K562 (cell line): ENCODE results near the gene OTUD5. TPM values are rescaled to one million over a fixed set of nuclear protein-coding genes. Genes with fewer than 3 reads are reported as not detected.

Experiments used
- ATF1 ChIP-seq, 2 experiments: fragments of 450-650 bp in 1 of 2; IDR thresholded peaks; 2 replicates each; pipeline ENCODE4 v1.6.1; 2016; ENCODE audit warnings: missing compliant biosample characterization in 1 of 2, missing genetic modification characterization in 1 of 2
- CHCHD3 ChIP-seq: fragments of 250-450 bp; sonication (Bioruptor Pico); IDR thresholded peaks from 2 replicates; pipeline ENCODE4 v2.1.2; 2022; ENCODE audit warnings: mild to moderate bottlenecking
- MEF2A ChIP-seq: IDR thresholded peaks from 2 replicates; pipeline ENCODE4 v1.6.1; 2011; ENCODE audit warnings: low read depth, mild to moderate bottlenecking, low read length, moderate library complexity; ENCODE audit not compliant: control insufficient read depth
- NFE2L1 ChIP-seq: fragments of 450-650 bp; IDR thresholded peaks from 2 replicates; pipeline ENCODE4 v1.6.1; 2016; ENCODE audit warnings: missing genetic modification characterization, low read depth, mild to moderate bottlenecking, missing compliant biosample characterization, moderate library complexity, borderline replicate concordance
- RBBP5 ChIP-seq: fragments of 200-600 bp; sonication (generic); IDR thresholded peaks from 2 replicates; pipeline ENCODE4 v1.6.1; 2012; ENCODE audit warnings: borderline replicate concordance, mild to moderate bottlenecking, low read length, control low read depth, inconsistent platforms; ENCODE audit not compliant: insufficient read depth, poor library complexity, severe bottlenecking
- SRSF7 ChIP-seq: fragments of 200-400 bp; formaldehyde crosslinking; optimal IDR thresholded peaks from 2 replicates; pipeline ENCODE3; 2017; ENCODE audit warnings: mild to moderate bottlenecking, low read depth, low read length
- ZNF41 ChIP-seq: fragments of 250-450 bp; sonication (Bioruptor Pico); conservative IDR thresholded peaks from 2 replicates; pipeline ENCODE4 v1.4.0; 2020; ENCODE audit warnings: mild to moderate bottlenecking
- polyA plus RNA-seq, 8 experiments: library from polyadenylated mRNA; depleted of rRNA in 4 of 8; stranded (reverse) in 5 of 8; unstranded in 3 of 8; fragments of >200 nt; fragmentation: Nextera tagmentation in 2 of 8; fragmentation: Illumina TruSeq in 1 of 8; extraction: Ambion mirVana in 2 of 8; extraction: Trizol in 1 of 8; gene quantifications; 2 replicates each; pipeline versions ENCODE4 v1.2.1 to v1.2.3, GENCODE V29; 2011 to 2014; ENCODE audit warnings: inconsistent platforms in 1 of 8, missing spikeins in 1 of 8
- total RNA-seq, 7 experiments: library from RNA; depleted of rRNA in 6 of 7; stranded (reverse); fragments of >200 nt in 6 of 7; fragmentation: Illumina TruSeq in 2 of 7; extraction: Trizol in 2 of 7; gene quantifications; 2 replicates each; pipeline versions ENCODE4 v1.2.1 to v1.2.3, GENCODE V29; 2011 to 2021; ENCODE audit warnings: low replicate concordance in 1 of 7
- TF ChIP-seq, protein P1 (sequence below): sonication (generic); formaldehyde crosslinking; IDR thresholded peaks from 2 replicates; pipeline ENCODE4 v1.8.0; 2023; ENCODE audit warnings: mild to moderate bottlenecking, missing genetic modification reagents
- TF ChIP-seq, protein P2 (sequence below): IDR thresholded peaks from 2 replicates; pipeline ENCODE4 v1.6.1; 2014; ENCODE audit warnings: antibody characterized with exemption
- TF ChIP-seq, protein P3 (sequence below): fragments of 450-650 bp; IDR thresholded peaks from 2 replicates; pipeline ENCODE4 v1.6.1; 2018; ENCODE audit warnings: mild to moderate bottlenecking, low read depth; ENCODE audit not compliant: partially characterized antibody
- TF ChIP-seq, protein P4 (sequence below), 3 experiments: IDR thresholded peaks in 2 of 3; conservative IDR thresholded peaks in 1 of 3; 2 replicates each; pipeline ENCODE4 v1.5.1; 2011 to 2012; ENCODE audit warnings: low read length in 3 of 3, mild to moderate bottlenecking in 3 of 3, control low read depth in 2 of 3, improper control_type of control experiment in 1 of 3, inconsistent platforms in 1 of 3, low read depth in 1 of 3, mixed read lengths in 1 of 3, moderate library complexity in 1 of 3; ENCODE audit not compliant: insufficient read depth in 2 of 3
- TF ChIP-seq, protein P5 (sequence below), 3 experiments: fragments of 200-800 bp in 1 of 3; fragments of 250-450 bp in 1 of 3; fragments of 450-650 bp in 1 of 3; sonication (Bioruptor Pico) in 1 of 3; sonication (Bioruptor generic) in 1 of 3; formaldehyde crosslinking in 1 of 3; IDR thresholded peaks; 2 replicates each; pipeline versions ENCODE4 v1.6.1 to v1.8.0; 2016 to 2022; ENCODE audit warnings: mild to moderate bottlenecking in 2 of 3, missing genetic modification characterization in 2 of 3, missing compliant biosample characterization in 1 of 3, moderate library complexity in 1 of 3

OTUD5 gene
- total and polyA plus RNA-seq, 9 of the 15 experiments (the other 6 are each of a cell fraction or from before 2014, with no cell fraction given) = 3.6 to 102 (median 59.0) TPM

DNA sequence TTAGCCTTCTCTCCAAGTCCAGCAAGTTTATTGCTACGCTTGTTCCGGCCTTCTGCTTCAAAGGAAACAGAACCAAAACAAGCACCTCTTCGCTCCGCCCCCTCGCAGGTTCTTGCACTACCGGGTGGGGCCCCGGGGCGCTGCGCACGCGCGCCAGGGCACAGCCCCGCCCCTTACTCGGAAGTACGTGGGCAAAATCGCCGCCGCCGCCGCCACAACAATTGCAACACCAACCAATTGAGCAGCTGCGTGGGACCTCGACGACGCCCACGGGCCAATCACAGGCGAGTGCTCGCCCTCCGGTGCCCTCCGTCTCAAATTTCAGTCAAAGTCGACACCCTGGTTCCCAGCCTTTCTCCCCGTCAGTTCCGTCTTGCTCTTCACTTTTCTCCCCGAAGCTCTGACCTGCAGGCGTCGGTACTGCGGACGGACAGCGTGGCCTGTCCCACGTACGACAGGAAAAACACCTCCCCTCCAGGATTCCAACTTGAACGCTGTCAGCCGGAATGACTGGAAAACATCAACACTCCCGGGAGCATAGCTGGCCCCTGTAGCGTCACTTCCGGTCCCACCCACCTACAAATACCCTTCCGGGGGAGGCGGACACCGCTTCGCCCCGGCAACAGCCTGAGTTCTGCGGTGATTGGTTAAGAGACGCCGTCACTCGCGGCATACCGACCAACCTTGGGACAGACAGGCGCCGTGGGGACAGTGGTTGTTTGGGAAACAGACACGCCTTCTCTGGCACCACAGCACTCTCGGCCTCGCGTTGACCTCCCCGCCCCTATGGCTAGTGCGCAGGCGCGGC lies 624 bp upstream of the OTUD5 start (continued):
- TF ChIP-seq, protein P1, sequence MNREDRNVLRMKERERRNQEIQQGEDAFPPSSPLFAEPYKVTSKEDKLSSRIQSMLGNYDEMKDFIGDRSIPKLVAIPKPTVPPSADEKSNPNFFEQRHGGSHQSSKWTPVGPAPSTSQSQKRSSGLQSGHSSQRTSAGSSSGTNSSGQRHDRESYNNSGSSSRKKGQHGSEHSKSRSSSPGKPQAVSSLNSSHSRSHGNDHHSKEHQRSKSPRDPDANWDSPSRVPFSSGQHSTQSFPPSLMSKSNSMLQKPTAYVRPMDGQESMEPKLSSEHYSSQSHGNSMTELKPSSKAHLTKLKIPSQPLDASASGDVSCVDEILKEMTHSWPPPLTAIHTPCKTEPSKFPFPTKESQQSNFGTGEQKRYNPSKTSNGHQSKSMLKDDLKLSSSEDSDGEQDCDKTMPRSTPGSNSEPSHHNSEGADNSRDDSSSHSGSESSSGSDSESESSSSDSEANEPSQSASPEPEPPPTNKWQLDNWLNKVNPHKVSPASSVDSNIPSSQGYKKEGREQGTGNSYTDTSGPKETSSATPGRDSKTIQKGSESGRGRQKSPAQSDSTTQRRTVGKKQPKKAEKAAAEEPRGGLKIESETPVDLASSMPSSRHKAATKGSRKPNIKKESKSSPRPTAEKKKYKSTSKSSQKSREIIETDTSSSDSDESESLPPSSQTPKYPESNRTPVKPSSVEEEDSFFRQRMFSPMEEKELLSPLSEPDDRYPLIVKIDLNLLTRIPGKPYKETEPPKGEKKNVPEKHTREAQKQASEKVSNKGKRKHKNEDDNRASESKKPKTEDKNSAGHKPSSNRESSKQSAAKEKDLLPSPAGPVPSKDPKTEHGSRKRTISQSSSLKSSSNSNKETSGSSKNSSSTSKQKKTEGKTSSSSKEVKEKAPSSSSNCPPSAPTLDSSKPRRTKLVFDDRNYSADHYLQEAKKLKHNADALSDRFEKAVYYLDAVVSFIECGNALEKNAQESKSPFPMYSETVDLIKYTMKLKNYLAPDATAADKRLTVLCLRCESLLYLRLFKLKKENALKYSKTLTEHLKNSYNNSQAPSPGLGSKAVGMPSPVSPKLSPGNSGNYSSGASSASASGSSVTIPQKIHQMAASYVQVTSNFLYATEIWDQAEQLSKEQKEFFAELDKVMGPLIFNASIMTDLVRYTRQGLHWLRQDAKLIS = peak; percentile 47; the same call in 1 of the 2 replicates
- TF ChIP-seq ZNF41 (CRISPR knock-in tag) (no peak), MEF2A (no peak), CHCHD3 (CRISPR knock-in tag) (no peak), RBBP5 (no peak), ATF1 (CRISPR knock-in tag; IDR thresholded peaks at IDR 0.05) (no peak), ATF1 (tag; IDR thresholded peaks at IDR 0.05) (peak; percentile 97), SRSF7 (no peak), NFE2L1 (no peak)
- TF ChIP-seq, protein P2, sequence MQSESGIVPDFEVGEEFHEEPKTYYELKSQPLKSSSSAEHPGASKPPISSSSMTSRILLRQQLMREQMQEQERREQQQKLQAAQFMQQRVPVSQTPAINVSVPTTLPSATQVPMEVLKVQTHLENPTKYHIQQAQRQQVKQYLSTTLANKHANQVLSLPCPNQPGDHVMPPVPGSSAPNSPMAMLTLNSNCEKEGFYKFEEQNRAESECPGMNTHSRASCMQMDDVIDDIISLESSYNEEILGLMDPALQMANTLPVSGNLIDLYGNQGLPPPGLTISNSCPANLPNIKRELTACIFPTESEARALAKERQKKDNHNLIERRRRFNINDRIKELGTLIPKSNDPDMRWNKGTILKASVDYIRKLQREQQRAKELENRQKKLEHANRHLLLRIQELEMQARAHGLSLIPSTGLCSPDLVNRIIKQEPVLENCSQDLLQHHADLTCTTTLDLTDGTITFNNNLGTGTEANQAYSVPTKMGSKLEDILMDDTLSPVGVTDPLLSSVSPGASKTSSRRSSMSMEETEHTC = no peak
- TF ChIP-seq, protein P3, sequence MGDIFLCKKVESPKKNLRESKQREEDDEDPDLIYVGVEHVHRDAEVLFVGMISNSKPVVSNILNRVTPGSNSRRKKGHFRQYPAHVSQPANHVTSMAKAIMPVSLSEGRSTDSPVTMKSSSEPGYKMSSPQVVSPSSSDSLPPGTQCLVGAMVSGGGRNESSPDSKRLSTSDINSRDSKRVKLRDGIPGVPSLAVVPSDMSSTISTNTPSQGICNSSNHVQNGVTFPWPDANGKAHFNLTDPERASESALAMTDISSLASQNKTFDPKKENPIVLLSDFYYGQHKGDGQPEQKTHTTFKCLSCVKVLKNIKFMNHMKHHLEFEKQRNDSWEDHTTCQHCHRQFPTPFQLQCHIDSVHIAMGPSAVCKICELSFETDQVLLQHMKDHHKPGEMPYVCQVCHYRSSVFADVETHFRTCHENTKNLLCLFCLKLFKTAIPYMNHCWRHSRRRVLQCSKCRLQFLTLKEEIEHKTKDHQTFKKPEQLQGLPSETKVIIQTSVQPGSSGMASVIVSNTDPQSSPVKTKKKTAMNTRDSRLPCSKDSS = no peak
- TF ChIP-seq, protein P4, sequence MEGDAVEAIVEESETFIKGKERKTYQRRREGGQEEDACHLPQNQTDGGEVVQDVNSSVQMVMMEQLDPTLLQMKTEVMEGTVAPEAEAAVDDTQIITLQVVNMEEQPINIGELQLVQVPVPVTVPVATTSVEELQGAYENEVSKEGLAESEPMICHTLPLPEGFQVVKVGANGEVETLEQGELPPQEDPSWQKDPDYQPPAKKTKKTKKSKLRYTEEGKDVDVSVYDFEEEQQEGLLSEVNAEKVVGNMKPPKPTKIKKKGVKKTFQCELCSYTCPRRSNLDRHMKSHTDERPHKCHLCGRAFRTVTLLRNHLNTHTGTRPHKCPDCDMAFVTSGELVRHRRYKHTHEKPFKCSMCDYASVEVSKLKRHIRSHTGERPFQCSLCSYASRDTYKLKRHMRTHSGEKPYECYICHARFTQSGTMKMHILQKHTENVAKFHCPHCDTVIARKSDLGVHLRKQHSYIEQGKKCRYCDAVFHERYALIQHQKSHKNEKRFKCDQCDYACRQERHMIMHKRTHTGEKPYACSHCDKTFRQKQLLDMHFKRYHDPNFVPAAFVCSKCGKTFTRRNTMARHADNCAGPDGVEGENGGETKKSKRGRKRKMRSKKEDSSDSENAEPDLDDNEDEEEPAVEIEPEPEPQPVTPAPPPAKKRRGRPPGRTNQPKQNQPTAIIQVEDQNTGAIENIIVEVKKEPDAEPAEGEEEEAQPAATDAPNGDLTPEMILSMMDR (IDR thresholded peaks at IDR 0.05 in 2 of 3, conservative IDR thresholded peaks at IDR 0.05 in 1 of 3; ENCODE audit: insufficient read depth in 2 of 3, low read depth in 1 of 3, low read length in 3 of 3) = no peak
- TF ChIP-seq, protein P5, sequence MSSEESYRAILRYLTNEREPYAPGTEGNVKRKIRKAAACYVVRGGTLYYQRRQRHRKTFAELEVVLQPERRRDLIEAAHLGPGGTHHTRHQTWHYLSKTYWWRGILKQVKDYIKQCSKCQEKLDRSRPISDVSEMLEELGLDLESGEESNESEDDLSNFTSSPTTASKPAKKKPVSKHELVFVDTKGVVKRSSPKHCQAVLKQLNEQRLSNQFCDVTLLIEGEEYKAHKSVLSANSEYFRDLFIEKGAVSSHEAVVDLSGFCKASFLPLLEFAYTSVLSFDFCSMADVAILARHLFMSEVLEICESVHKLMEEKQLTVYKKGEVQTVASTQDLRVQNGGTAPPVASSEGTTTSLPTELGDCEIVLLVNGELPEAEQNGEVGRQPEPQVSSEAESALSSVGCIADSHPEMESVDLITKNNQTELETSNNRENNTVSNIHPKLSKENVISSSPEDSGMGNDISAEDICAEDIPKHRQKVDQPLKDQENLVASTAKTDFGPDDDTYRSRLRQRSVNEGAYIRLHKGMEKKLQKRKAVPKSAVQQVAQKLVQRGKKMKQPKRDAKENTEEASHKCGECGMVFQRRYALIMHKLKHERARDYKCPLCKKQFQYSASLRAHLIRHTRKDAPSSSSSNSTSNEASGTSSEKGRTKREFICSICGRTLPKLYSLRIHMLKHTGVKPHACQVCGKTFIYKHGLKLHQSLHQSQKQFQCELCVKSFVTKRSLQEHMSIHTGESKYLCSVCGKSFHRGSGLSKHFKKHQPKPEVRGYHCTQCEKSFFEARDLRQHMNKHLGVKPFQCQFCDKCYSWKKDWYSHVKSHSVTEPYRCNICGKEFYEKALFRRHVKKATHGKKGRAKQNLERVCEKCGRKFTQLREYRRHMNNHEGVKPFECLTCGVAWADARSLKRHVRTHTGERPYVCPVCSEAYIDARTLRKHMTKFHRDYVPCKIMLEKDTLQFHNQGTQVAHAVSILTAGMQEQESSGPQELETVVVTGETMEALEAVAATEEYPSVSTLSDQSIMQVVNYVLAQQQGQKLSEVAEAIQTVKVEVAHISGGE (CRISPR knock-in tag; IDR thresholded peaks at IDR 0.05) = peak in 1 of 3 experiments; percentile 88; a peak in 2 of 6 replicates
